Activated CD8-positive, alpha-beta T cell treated with anti-CD3 and anti-CD28 coated beads for 36 hours (primary cell): ENCODE results near the gene ATP11C. TPM values are rescaled to one million over a fixed set of nuclear protein-coding genes. Genes with fewer than 3 reads are reported as not detected.
"Not testable (repeated sequence)": the region's sequence is repeated elsewhere in the genome, so short reads cannot be mapped to it uniquely, and the experiment has no call there.

Experiments used
- ATAC-seq: fragments of 200-7000 bp; cut with Tn5 transposase; one replicate; pipeline ENCODE4 v1.10.0; 2021; ENCODE audit warnings: mild to moderate bottlenecking, moderate library complexity
- CTCF ChIA-PET: fragments of 350-600 bp; sonication (Branson Sonifier 250); formaldehyde crosslinking; loops from one replicate; lab custom pipeline; 2021; ENCODE audit warnings: antibody characterized with exemption; lab: Charles Lee
- POLR2A ChIA-PET: fragments of 350-600 bp; sonication (Branson Sonifier 250); formaldehyde crosslinking; loops from one replicate; lab custom pipeline; 2021; ENCODE audit warnings: antibody characterized with exemption; lab: Charles Lee
- DNase-seq: peaks from one replicate; pipeline ENCODE4 v3.0.0-alpha.2; 2020
- H3K27ac Mint-ChIP-seq: one replicate; pipeline ENCODE4 v1.8.0; 2021; ENCODE audit warnings: mild to moderate bottlenecking, mixed read lengths
- H3K27me3 Mint-ChIP-seq: one replicate; pipeline ENCODE4 v1.8.0; 2021; ENCODE audit warnings: mixed read lengths
- H3K36me3 Mint-ChIP-seq: one replicate; pipeline ENCODE4 v1.8.0; 2021; ENCODE audit warnings: low read depth, mixed read lengths
- H3K4me1 Mint-ChIP-seq: one replicate; pipeline ENCODE4 v1.8.0; 2021; ENCODE audit warnings: low read depth, mixed read lengths
- H3K4me3 Mint-ChIP-seq: one replicate; pipeline ENCODE4 v1.8.0; 2021; ENCODE audit warnings: mild to moderate bottlenecking, moderate library complexity, mixed read lengths
- H3K9me3 Mint-ChIP-seq: one replicate; pipeline ENCODE4 v1.8.0; 2021; ENCODE audit warnings: mixed read lengths
- intact Hi-C: fragments of 100-400 bp; cut with micrococcal nuclease; formaldehyde crosslinking; loops from one replicate; pipeline ENCODE4 v1.10.0; 2022
- total RNA-seq, 2 experiments: library from RNA; stranded (reverse); gene quantifications; one replicate each; pipeline ENCODE4 v1.2.3, GENCODE V29; 2021
- TF ChIP-seq, protein P1 (sequence below): fragments of 200-600 bp; IDR thresholded peaks from one replicate; pipeline ENCODE4 v1.8.0; 2022; ENCODE audit warnings: antibody characterized with exemption, mild to moderate bottlenecking

The ATP11C gene
- total RNA-seq, 2 experiments from 2014 or later: 19.3 to 27.0 TPM

DNA sequence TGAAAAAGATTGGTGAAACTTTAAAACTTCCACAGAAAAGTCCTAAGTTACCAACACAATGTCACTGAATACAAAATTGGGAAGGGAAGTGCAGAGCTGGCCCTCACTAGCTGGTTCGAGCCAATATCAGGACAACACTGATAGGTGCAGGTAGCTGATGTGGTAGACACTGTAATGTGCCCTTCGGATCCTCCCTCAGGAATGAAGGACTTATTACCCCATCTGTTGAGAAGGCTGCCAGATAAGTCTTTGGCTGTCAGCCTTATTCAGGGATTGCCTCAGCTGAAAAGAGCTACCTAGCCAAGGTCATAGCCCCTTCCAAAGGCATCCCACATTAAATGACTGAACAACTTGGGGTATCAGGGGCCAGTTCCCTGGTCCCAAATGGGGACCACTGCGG, 230.2 kb downstream of the ATP11C start:
- ChIA-PET CTCF (no interaction called here), POLR2A (no interaction called here)
- Mint-ChIP-seq H3K4me1 (no peaks in the 10 kb centered on the region), H3K27me3 (no peaks in the 10 kb centered on the region), H3K4me3 (no peak overlapping the region), H3K36me3 (peaks cover 3% of the 10 kb centered on the region), H3K9me3 (peaks cover 2% of the 10 kb centered on the region), H3K27ac (no peak overlapping the region)
- TF ChIP-seq, protein P1, sequence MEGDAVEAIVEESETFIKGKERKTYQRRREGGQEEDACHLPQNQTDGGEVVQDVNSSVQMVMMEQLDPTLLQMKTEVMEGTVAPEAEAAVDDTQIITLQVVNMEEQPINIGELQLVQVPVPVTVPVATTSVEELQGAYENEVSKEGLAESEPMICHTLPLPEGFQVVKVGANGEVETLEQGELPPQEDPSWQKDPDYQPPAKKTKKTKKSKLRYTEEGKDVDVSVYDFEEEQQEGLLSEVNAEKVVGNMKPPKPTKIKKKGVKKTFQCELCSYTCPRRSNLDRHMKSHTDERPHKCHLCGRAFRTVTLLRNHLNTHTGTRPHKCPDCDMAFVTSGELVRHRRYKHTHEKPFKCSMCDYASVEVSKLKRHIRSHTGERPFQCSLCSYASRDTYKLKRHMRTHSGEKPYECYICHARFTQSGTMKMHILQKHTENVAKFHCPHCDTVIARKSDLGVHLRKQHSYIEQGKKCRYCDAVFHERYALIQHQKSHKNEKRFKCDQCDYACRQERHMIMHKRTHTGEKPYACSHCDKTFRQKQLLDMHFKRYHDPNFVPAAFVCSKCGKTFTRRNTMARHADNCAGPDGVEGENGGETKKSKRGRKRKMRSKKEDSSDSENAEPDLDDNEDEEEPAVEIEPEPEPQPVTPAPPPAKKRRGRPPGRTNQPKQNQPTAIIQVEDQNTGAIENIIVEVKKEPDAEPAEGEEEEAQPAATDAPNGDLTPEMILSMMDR: no peak
- intact Hi-C loops: no loop called here
- DNase-seq (no peak), ATAC-seq (no peak)

- Mint-ChIP-seq H3K27me3 (peaks cover 9% of the 10 kb centered on the region), H3K9me3 (no peaks in the 10 kb centered on the region), H3K27ac (no peak overlapping the region), H3K4me1 (no peaks in the 10 kb centered on the region), H3K4me3 (no peak overlapping the region), H3K36me3 (no peaks in the 10 kb centered on the region)
- ChIA-PET POLR2A (no interaction called here), CTCF (no interaction called here)
- TF ChIP-seq, protein P1: no peak
- no peak for ATAC-seq
- intact Hi-C loops: no loop called here
- no peak for DNase-seq
These were observed 239.9 kb downstream of the ATP11C start for GRCh38 chrX:139692908-139693307.

DNA sequence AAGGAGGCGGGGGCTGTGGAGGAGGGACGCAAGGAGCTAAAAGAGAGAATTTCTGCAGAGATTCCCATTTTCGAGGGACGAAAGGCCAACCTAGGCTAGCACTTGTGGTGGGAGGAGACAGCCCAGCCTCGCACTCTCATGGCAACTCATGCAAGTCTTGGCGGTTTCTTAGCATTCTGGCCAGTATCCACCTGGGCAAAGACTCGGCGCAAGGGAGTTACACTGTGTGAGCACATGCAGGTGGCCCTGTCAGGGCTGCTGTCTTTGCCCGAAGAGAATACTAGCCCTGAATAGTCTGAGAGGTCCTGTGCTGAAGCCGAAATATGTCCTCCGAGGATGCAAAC, 240.4 kb downstream of the ATP11C start:
- Mint-ChIP-seq H3K4me1 (no peaks in the 10 kb centered on the region), H3K9me3 (no peaks in the 10 kb centered on the region), H3K27me3 (peaks cover 9% of the 10 kb centered on the region), H3K27ac (no peak overlapping the region), H3K4me3 (no peak overlapping the region), H3K36me3 (no peaks in the 10 kb centered on the region)
- POLR2A ChIA-PET: no interaction called here
- CTCF ChIA-PET: no interaction called here
- DNase-seq: no peak
- TF ChIP-seq, protein P1: no peak
- ATAC-seq: no peak
- intact Hi-C loops: no loop called here

- ChIA-PET POLR2A (interaction anchor here (0.6 kb wide), 1 partner anchor 1199 kb away, joined by 3 read pairs; no protein-coding TSS in a partner anchor), CTCF (no interaction called here)
- no peak for ATAC-seq
- intact Hi-C loops: no loop called here
- H3K27me3 Mint-ChIP-seq: peaks cover 9% of the 10 kb centered on the region
- H3K36me3 Mint-ChIP-seq: no peaks in the 10 kb centered on the region
- no peaks in the 10 kb centered on the region for H3K4me1 Mint-ChIP-seq
- no peak overlapping the region for H3K27ac Mint-ChIP-seq
- no peaks in the 10 kb centered on the region for H3K9me3 Mint-ChIP-seq
- TF ChIP-seq, protein P1: no peak
- DNase-seq: no peak
- no peak overlapping the region for H3K4me3 Mint-ChIP-seq
These were observed 240.9 kb downstream of the ATP11C start for GRCh38 chrX:139691843-139692505.

GRCh38 chrX:139691493-139691842, 241.4 kb downstream of the ATP11C start:
- Mint-ChIP-seq H3K4me1 (no peaks in the 10 kb centered on the region), H3K36me3 (no peaks in the 10 kb centered on the region), H3K4me3 (no peak overlapping the region), H3K9me3 (no peaks in the 10 kb centered on the region), H3K27ac (no peak overlapping the region), H3K27me3 (peaks cover 9% of the 10 kb centered on the region)
- ChIA-PET CTCF (no interaction called here), POLR2A (interaction anchor here (0.6 kb wide), 1 partner anchor 1198 kb away, joined by 3 read pairs; no protein-coding TSS in a partner anchor)
- no peak for DNase-seq
- TF ChIP-seq, protein P1: no peak
- intact Hi-C loops: no loop called here
- ATAC-seq: no peak

DNA sequence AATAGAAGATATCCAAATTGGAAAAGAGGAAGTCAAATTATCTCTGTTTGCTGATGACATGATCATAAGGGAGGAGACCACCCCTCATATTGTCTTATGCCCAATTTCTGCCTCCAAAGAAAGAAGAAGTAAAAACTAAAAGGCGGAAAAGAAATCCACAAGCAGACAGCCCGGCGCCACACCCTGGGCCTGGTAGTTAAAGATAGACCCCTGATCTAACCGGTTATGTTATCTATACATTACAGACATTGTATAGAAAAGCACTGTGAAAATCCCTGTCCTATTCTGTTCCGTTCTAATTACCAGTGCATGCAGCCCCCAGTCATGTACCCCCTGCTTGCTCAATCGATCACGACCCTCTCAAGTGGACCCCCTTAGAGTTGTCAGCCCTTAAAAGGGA, 247.7 kb downstream of the ATP11C start:
- POLR2A ChIA-PET, H3K4me1 Mint-ChIP-seq, H3K27me3 Mint-ChIP-seq, CTCF ChIA-PET, H3K27ac Mint-ChIP-seq, H3K36me3 Mint-ChIP-seq, H3K4me3 Mint-ChIP-seq, H3K9me3 Mint-ChIP-seq, ATAC-seq, intact Hi-C loops, DNase-seq: not testable (repeated sequence)
